Prostate gland (tissue), 2 donors: ENCODE data around the gene LY6G6C.

Experiments used
- CTCF ChIP-seq, 4 experiments: fragments of 200-600 bp in 2 of 4; fragments of 450-650 bp in 2 of 4; sonication (generic) in 2 of 4; IDR thresholded peaks; 1 replicate in 3 of 4; 2 replicates in 1 of 4; pipeline ENCODE4 v1.5.1; 2016 to 2019; ENCODE audit warnings: antibody characterized with exemption in 4 of 4, mild to moderate bottlenecking in 2 of 4, moderate library complexity in 2 of 4
- POLR2A ChIP-seq: fragments of 450-650 bp; IDR thresholded peaks from one replicate; pipeline ENCODE4 v1.6.1; 2016; ENCODE audit warnings: antibody characterized with exemption, mild to moderate bottlenecking

DNA sequence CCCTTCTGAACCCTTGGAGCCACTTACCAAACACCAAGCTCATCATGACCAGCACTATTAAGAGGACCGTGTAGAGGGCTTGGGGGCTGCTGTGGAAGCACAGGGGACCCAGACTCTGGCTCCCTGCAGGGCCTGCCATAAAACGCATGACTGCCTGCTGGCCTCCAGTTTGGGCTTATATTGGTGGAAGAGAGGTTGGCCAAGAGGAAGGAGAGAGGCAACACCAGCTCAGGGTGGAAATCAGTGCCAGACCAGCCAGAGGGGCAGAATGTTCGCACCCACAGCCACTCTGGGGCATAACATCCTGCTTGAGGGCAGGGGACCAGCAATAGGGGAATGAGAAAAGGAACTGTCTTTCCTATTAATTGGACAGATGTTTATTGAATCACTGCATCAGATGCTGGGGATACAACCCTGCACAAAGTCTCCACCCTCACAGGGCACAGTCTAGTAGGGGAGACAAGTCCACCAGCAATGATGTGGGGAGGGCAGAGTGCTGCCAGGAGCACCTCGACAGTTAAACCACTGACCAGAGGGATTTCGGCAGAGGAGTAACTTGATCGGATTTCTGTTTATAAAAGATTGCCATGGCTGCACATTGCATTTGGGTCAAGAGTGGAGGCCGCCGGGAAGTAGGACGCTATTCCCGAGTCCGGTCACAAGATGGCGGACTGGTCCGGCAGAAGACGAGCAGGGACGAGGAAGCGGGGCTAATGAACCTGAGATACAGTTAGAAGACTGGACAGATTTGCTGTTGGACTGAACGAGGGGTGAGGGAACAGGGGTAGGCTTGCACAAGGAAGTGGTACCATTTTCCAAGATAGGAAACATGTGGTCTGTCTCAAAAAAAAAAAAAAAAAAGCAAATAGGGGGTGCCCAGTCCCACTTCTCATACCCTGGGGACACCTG is 41.1 kb downstream of the LY6G6C start, which contains the start of gene LY6G5C:
- peak; percentile 63 to 94 (median 79) for TF ChIP-seq CTCF (IDR thresholded peaks at IDR 0.05)
- TF ChIP-seq POLR2A, result no peak
